ENCODE results near the gene SASH1.

DNA sequence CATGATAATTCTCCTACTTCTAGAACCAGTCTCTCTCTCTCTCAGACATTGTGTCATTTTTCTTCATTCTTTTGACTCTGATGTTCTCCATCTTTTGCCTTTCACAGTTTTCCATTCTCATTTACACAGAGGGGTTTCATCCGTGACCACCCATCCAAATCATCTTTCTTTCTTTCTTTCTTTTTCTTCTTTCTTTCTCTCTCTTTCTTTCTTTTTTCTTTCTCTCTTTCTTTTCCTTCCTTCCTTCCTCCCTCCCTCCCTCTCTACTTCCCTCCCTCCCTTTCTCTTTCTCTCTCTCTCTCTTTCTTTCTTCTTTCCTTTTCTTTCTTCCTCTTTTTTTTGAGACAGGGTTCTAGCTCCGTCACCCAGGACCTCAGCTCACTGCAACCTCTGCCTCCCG is 19.9 kb upstream of the SASH1 start:
- no peak for TF ChIP-seq CTCF (IDR thresholded peaks at IDR 0.05)
- TF ChIP-seq POLR2A (IDR thresholded peaks at IDR 0.05): no peak

All from body of pancreas (tissue), 4 donors.